H9 (cell line): ENCODE data around the gene SSPN. TPM values are rescaled to one million over a fixed set of nuclear protein-coding genes. Genes with fewer than 3 reads are reported as not detected.

Experiments used
- DNase-seq: peaks from one replicate; pipeline ENCODE4 v3.0.0-alpha.2; 2017
- H2AFZ ChIP-seq: one replicate; pipeline ENCODE4 v1.6.1; 2013; ENCODE audit warnings: mild to moderate bottlenecking, low read length, control low read depth, moderate library complexity
- H2AK5ac ChIP-seq: 2 replicates; pipeline ENCODE4 v1.6.1; 2013; ENCODE audit warnings: low read length, control low read depth, mixed read lengths; ENCODE audit not compliant: insufficient read length
- H2BK120ac ChIP-seq: one replicate; pipeline ENCODE4 v1.6.1; 2013; ENCODE audit warnings: low read depth, mild to moderate bottlenecking, low read length, control low read depth, inconsistent platforms; ENCODE audit not compliant: poor library complexity, severe bottlenecking
- H2BK12ac ChIP-seq: 2 replicates; pipeline ENCODE4 v1.6.1; 2013; ENCODE audit warnings: low read length, control low read depth, mixed read lengths, low read depth; ENCODE audit not compliant: insufficient read length
- H2BK15ac ChIP-seq: 2 replicates; pipeline ENCODE4 v1.6.1; 2013; ENCODE audit warnings: low read depth, low read length, control low read depth
- H2BK20ac ChIP-seq: one replicate; pipeline ENCODE4 v1.6.1; 2013; ENCODE audit warnings: low read depth, mild to moderate bottlenecking, low read length, control low read depth, inconsistent platforms; ENCODE audit not compliant: poor library complexity, severe bottlenecking
- H2BK5ac ChIP-seq: 2 replicates; pipeline ENCODE4 v1.6.1; 2013; ENCODE audit warnings: low read length, control low read depth, mixed read lengths; ENCODE audit not compliant: insufficient read length
- H3K14ac ChIP-seq: 2 replicates; pipeline ENCODE4 v1.6.1; 2013; ENCODE audit warnings: low read length, control low read depth; ENCODE audit not compliant: insufficient read depth
- H3K18ac ChIP-seq: 2 replicates; pipeline ENCODE4 v1.6.1; 2013; ENCODE audit warnings: low read depth, mild to moderate bottlenecking, mixed read lengths, low read length, control low read depth; ENCODE audit not compliant: insufficient read length
- H3K23ac ChIP-seq: 2 replicates; pipeline ENCODE4 v1.6.1; 2013; ENCODE audit warnings: low read length, control low read depth, mixed read lengths, low read depth; ENCODE audit not compliant: insufficient read length
- H3K23me2 ChIP-seq: 2 replicates; pipeline ENCODE4 v1.6.1; 2013; ENCODE audit warnings: low read depth, mild to moderate bottlenecking, mixed read lengths, low read length, control low read depth; ENCODE audit not compliant: insufficient read length, poor library complexity, severe bottlenecking
- H3K27ac ChIP-seq: 2 replicates; pipeline ENCODE4 v1.5.1; 2013; ENCODE audit warnings: low read length, control low read depth, mixed read lengths, low read depth; ENCODE audit not compliant: insufficient read length
- H3K27me3 ChIP-seq: 2 replicates; pipeline ENCODE4 v1.6.1; 2013; ENCODE audit warnings: low read length, control low read depth, inconsistent platforms; ENCODE audit not compliant: insufficient read depth
- H3K4ac ChIP-seq: 2 replicates; pipeline ENCODE4 v1.6.1; 2013; ENCODE audit warnings: low read depth, mild to moderate bottlenecking, control low read depth, inconsistent platforms, low read length, moderate library complexity
- H3K4me1 ChIP-seq: 2 replicates; pipeline ENCODE4 v1.6.1; 2013; ENCODE audit warnings: low read length, control low read depth, inconsistent platforms; ENCODE audit not compliant: insufficient read depth
- H3K4me2 ChIP-seq: 2 replicates; pipeline ENCODE4 v1.6.1; 2013; ENCODE audit warnings: low read length, control low read depth, mixed read lengths; ENCODE audit not compliant: insufficient read length, insufficient read depth
- H3K56ac ChIP-seq: 2 replicates; pipeline ENCODE4 v1.6.1; 2013; ENCODE audit warnings: low read depth, mild to moderate bottlenecking, mixed read lengths, low read length, control low read depth; ENCODE audit not compliant: insufficient read length
- H3K79me1 ChIP-seq: 2 replicates; pipeline ENCODE4 v1.6.1; 2013; ENCODE audit warnings: low read depth, mild to moderate bottlenecking, moderate library complexity, low read length, control low read depth, inconsistent platforms; ENCODE audit not compliant: insufficient read depth, poor library complexity, severe bottlenecking
- H3K79me2 ChIP-seq: 2 replicates; pipeline ENCODE4 v1.6.1; 2013; ENCODE audit warnings: low read length, control low read depth, inconsistent platforms; ENCODE audit not compliant: insufficient read depth
- H3K9ac ChIP-seq: 2 replicates; pipeline ENCODE4 v1.6.1; 2013; ENCODE audit warnings: low read length, control low read depth, mixed read lengths; ENCODE audit not compliant: insufficient read length; ENCODE audit errors: extremely low read depth
- H3K9me3 ChIP-seq: one replicate; pipeline ENCODE4 v1.6.1; 2013; ENCODE audit warnings: low read depth, low read length, inconsistent platforms; ENCODE audit not compliant: control insufficient read depth
- H3T11ph ChIP-seq: one replicate; pipeline ENCODE4 v1.6.1; 2013; ENCODE audit warnings: mild to moderate bottlenecking, low read length, control low read depth, inconsistent platforms
- H4K20me1 ChIP-seq: one replicate; pipeline ENCODE4 v1.6.1; 2013; ENCODE audit not compliant: control insufficient read depth, insufficient read length, insufficient read depth
- H4K5ac ChIP-seq: 2 replicates; pipeline ENCODE4 v1.6.1; 2013; ENCODE audit warnings: low read depth, mild to moderate bottlenecking, mixed read lengths, low read length, control low read depth; ENCODE audit not compliant: insufficient read length
- H4K8ac ChIP-seq: replicated peaks from 2 replicates; pipeline ENCODE4 v1.6.1; 2013; ENCODE audit warnings: low read length, control low read depth, mixed read lengths, low read depth; ENCODE audit not compliant: insufficient read length
- H4K91ac ChIP-seq: 2 replicates; pipeline ENCODE4 v1.6.1; 2013; ENCODE audit warnings: low read depth, mild to moderate bottlenecking, moderate library complexity, mixed read lengths, low read length, control low read depth; ENCODE audit not compliant: insufficient read length
- H3K27ac Mint-ChIP-seq, 3 experiments: 2 replicates in 2 of 3; 3 replicates in 1 of 3; pipeline ENCODE4 v1.8.0; 2020 to 2021; ENCODE audit warnings: mixed read lengths in 3 of 3, mild to moderate bottlenecking in 1 of 3, moderate library complexity in 1 of 3
- H3K27me3 Mint-ChIP-seq: 2 replicates; pipeline ENCODE4 v1.8.0; 2021; ENCODE audit warnings: low read depth, mild to moderate bottlenecking, moderate library complexity, mixed read lengths
- H3K36me3 Mint-ChIP-seq, 3 experiments: 2 replicates in 2 of 3; 3 replicates in 1 of 3; pipeline ENCODE4 v1.8.0; 2020 to 2021; ENCODE audit warnings: low read depth in 3 of 3, mixed read lengths in 3 of 3; ENCODE audit not compliant: insufficient read depth in 1 of 3
- H3K4me1 Mint-ChIP-seq, 2 experiments: 2 replicates each; pipeline ENCODE4 v1.8.0; 2020; ENCODE audit warnings: mixed read lengths in 2 of 2
- H3K4me3 Mint-ChIP-seq, 2 experiments: 2 replicates in 1 of 2; 3 replicates in 1 of 2; pipeline ENCODE4 v1.8.0; 2020 to 2021; ENCODE audit warnings: mild to moderate bottlenecking in 2 of 2, mixed read lengths in 2 of 2, moderate library complexity in 1 of 2
- H3K9me3 Mint-ChIP-seq, 2 experiments: 2 replicates in 1 of 2; 3 replicates in 1 of 2; pipeline ENCODE4 v1.8.0; 2020; ENCODE audit warnings: mild to moderate bottlenecking in 2 of 2, mixed read lengths in 2 of 2, moderate library complexity in 1 of 2
- CTCF ChIP-seq: fragments of 200-600 bp; sonication (generic); conservative IDR thresholded peaks from 3 replicates; pipeline ENCODE4 v1.8.0; 2021; ENCODE audit warnings: antibody characterized with exemption, mild to moderate bottlenecking
- whole genome bisulfite sequencing: extraction: QIAGEN DNeasy Blood & Tissue Kit; methylation state at CpG from one replicate; pipeline ENCODE4 v1.1.7; 2013; ENCODE audit warnings: missing lambda C conversion rate, low lambda C conversion rate, mixed read lengths; ENCODE audit not compliant: insufficient read length; ENCODE audit errors: extremely low coverage; 5-methylcytosine and 5-hydroxymethylcytosine counted together
- total RNA-seq: library from RNA; stranded (reverse); gene quantifications from 2 replicates; pipeline ENCODE4 v1.2.1, GENCODE V29; 2021

Gene SSPN
- total RNA-seq, 1 experiment from 2014 or later: 0.81 TPM

DNA sequence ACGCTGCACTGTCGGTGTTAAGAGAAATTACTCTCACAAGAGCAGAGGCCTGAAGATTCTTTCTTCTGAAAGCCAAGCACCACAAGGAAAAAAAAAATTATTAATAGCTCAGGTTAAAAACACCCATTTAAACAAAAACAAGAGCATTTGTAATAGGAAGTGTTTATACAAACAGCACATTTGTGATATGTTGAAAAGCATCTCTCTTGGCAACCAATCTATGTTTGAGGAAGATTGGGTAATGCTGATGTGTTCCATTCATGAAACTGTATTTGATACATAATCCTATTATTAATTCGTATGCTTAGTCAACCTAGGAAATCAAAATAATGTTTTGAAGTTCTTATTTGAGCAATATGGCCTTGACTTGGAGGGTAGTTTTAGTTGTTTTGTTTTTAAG lies 36.5 kb downstream of the SSPN start:
- no peaks in the 10 kb centered on the region for H4K20me1 ChIP-seq
- DNase-seq: no peak
- peaks cover 7% of the 10 kb centered on the region; the same call in 1 of the 2 replicates for H3K27me3 ChIP-seq
- H3K56ac ChIP-seq: no peak overlapping the region
- H2BK5ac ChIP-seq: no peak overlapping the region
- no peak overlapping the region for H2BK120ac ChIP-seq
- no peak overlapping the region for H4K91ac ChIP-seq
- no peak overlapping the region for H3K9ac ChIP-seq
- no peaks in the 10 kb centered on the region for H3K9me3 ChIP-seq
- no peaks in the 10 kb centered on the region for H3K4me1 ChIP-seq
- no peak overlapping the region for H2BK12ac ChIP-seq
- no peak overlapping the region for H2AFZ ChIP-seq
- no peak overlapping the region for H3T11ph ChIP-seq
- peaks cover 7 to 9% of the 10 kb centered on the region in 2 experiments for H3K4me1 Mint-ChIP-seq
- TF ChIP-seq CTCF: no peak
- H2BK20ac ChIP-seq: no peak overlapping the region
- WGBS: no CpG with 5 or more reads among the region's 3 CpGs
- H3K4ac ChIP-seq: no peak overlapping the region
- peaks cover 32% of the 10 kb centered on the region for H3K27me3 Mint-ChIP-seq
- H3K36me3 Mint-ChIP-seq: no peaks in the 10 kb centered on the region; a peak in 1 of 7 replicates
- no peaks in the 10 kb centered on the region for H3K79me1 ChIP-seq
- H3K9me3 Mint-ChIP-seq: no peaks in the 10 kb centered on the region
- H3K4me3 Mint-ChIP-seq: no peak overlapping the region
- no peak overlapping the region for H2BK15ac ChIP-seq
- H3K27ac Mint-ChIP-seq: no peak overlapping the region
- H3K27ac ChIP-seq: no peak overlapping the region
- H3K14ac ChIP-seq: no peak overlapping the region
- no peak overlapping the region for H2AK5ac ChIP-seq
- no peaks in the 10 kb centered on the region for H3K23me2 ChIP-seq
- no peak overlapping the region for H3K18ac ChIP-seq
- no peak overlapping the region for H3K23ac ChIP-seq
- no peak overlapping the region for H3K4me2 ChIP-seq
- no peak overlapping the region for H4K8ac ChIP-seq
- no peak overlapping the region for H4K5ac ChIP-seq
- H3K79me2 ChIP-seq: no peaks in the 10 kb centered on the region
